Motor neuron (in vitro differentiated cells): ENCODE results near the gene ARHGAP11B. TPM values are rescaled to one million over a fixed set of nuclear protein-coding genes. Genes with fewer than 3 reads are reported as not detected.
A peak's percentile ranks its signal among the peaks of the same experiment; 100 is the strongest.
"Not testable (repeated sequence)": the region's sequence is repeated elsewhere in the genome, so short reads cannot be mapped to it uniquely, and the experiment has no call there.

Source experiments
- ATAC-seq, 8 experiments: fragments of 200-7000 bp; cut with Tn5 transposase; replicated peaks in 6 of 8; 2 replicates each; pipeline ENCODE4 v1.8.0; 2021; ENCODE audit warnings: mild to moderate bottlenecking in 8 of 8, moderate library complexity in 8 of 8
- H3K27ac ChIP-seq, 2 donors: fragments of 250-450 bp; sonication (Bioruptor Pico); 2 replicates each; pipeline ENCODE4 v1.9.0; 2021; ENCODE audit warnings: antibody characterized with exemption in 2 of 2, mild to moderate bottlenecking in 2 of 2, moderate library complexity in 1 of 2
- H3K4me1 ChIP-seq, 2 donors: fragments of 250-450 bp; sonication (Bioruptor Pico); replicated peaks in 1 of 2; 2 replicates each; pipeline ENCODE4 v1.6.1; 2021; ENCODE audit warnings: antibody characterized with exemption in 2 of 2, mild to moderate bottlenecking in 2 of 2, moderate library complexity in 1 of 2
- H3K4me3 ChIP-seq, 5 donors: fragments of 250-450 bp; sonication (Bioruptor Pico); 2 replicates each; pipeline ENCODE4 v1.9.0; 2021; ENCODE audit warnings: antibody characterized with exemption in 5 of 5, mild to moderate bottlenecking in 5 of 5, moderate library complexity in 4 of 5
- WGBS, 10 experiments: fragments of 450-650 bp; shearing (Covaris generic); methylation state at CpG; one replicate each; pipeline ENCODE4 v1.0.0; 2022; 5-methylcytosine and 5-hydroxymethylcytosine counted together
- in situ Hi-C, 9 experiments: fragments of 400-800 bp; cut with MboI; loops; one replicate each; pipeline ENCODE4 v1.15.0; 2021; ENCODE audit warnings: low sequenced_read_pairs in 9 of 9, low pct_unique_long_range_greater_than_20kb in 2 of 9; ENCODE audit not compliant: unreplicated experiment in 9 of 9
- total RNA-seq, 8 experiments: library from RNA; unstranded; fragments of 300-600 nt; gene quantifications; 2 replicates each; pipeline versions ENCODE4 v1.2.3 to v1.2.4, GENCODE V29; 2022

Gene ARHGAP11B

DNA sequence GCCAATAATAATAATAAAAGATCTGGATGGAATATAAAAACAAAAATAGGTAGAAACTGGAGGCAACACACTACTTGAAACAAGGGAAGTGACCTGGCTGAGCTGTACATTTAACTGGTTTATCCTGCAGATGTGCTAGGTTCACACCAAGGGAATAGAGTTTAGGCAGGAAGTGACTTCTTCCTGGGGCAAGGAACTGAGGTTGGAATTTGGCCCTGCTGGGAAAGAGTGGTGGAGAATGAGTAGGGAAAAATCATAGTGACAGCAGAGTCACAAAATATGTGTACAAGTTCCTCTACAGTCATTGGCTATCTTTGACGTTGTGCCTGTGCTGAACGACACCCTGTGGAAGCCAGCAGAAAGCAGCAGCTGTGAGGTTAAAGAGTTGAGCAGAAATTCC is 44.1 kb downstream of the ARHGAP11B start:
- WGBS, 10 experiments = 50 to 100% (median 96%) methylated on average over 1 to 2 of the region's 2 CpGs; no CpG with 5 or more reads in 4 of the 10 experiments
- ATAC-seq = peak in 1 of 8 experiments; percentile 13
- Histone ChIP-seq H3K4me1 (no peaks in the 10 kb centered on the region), H3K27ac (no peak overlapping the region), H3K4me3 (no peak overlapping the region)
- in situ Hi-C loops = loop anchor here in 3 of 9 experiments (25.0 kb wide), 2 partner anchors 92 to 817 kb away; no protein-coding TSS in a partner anchor

DNA sequence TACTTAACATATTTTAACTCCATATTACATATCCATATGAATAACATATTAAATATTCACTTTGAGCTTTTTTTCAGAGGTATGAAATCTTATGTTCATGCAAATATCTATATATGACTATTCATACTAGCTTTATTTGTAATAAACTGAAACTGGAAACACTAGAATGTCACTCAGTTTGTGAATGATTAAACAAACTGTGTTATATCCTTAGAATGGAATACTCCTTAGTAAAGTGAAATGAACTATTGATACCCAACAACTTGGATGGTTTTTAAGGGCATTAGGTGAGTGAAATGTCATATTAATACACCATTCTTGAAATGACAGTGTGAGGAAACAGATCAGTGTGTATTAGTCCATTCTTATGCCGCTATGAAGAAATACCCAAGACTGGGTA is 45.4 kb downstream of the ARHGAP11B start:
- peak in 1 of 8 experiments; percentile 79 for ATAC-seq
- no peak overlapping the region for H3K27ac ChIP-seq
- H3K4me3 ChIP-seq = no peak overlapping the region
- in situ Hi-C loops = loop anchor here in 3 of 9 experiments (25.0 kb wide), 2 partner anchors 91 to 816 kb away; no protein-coding TSS in a partner anchor
- no peaks in the 10 kb centered on the region for H3K4me1 ChIP-seq
- 29 to 100% (median 100%) methylated on average over 1 of the region's 1 CpG; no CpG with 5 or more reads in 4 of the 10 experiments for WGBS, 10 experiments

DNA sequence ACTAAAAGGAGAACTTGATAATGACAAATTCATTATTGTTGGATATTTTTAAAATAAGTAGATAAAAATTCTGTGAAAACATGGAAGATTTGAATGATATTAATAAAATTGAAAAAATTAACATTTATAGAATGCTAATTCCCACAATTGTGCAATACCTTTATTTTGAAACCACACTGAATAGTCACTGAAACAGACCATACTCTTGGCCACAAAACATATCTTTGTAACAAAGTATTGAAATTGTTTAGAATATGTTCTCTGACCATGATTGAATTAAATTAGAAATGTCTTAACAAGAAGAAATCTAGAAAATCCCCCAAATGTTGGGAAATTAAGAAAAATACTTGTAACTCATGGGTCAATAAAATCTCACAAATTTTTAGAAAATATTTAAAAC is 49.2 kb downstream of the ARHGAP11B start:
- in situ Hi-C loops = no loop called here
- no peak for ATAC-seq
- no peak overlapping the region for H3K4me3 ChIP-seq
- no peak overlapping the region for H3K27ac ChIP-seq
- no peaks in the 10 kb centered on the region for H3K4me1 ChIP-seq

DNA sequence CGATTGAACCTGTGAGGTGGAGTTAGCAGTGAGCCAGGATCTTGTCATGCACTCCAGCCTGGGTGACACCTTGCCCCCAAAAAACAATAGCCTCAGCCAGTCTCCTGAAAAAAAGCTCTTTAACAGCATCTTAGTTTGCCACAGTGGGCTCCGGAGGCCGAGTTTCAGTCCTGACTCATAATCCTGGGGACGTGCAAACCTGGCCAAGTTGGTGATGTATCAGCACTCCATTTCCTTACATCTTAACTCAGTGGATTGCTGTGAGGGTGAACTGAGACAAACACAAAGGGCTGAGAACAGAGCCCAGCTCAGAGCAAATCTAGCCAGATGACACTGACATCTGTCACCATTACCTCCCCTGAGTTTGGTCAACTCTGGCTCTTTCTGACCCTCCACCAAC is 50.0 kb downstream of the ARHGAP11B start:
- H3K27ac ChIP-seq, H3K4me1 ChIP-seq, in situ Hi-C loops, ATAC-seq, H3K4me3 ChIP-seq: not testable (repeated sequence)
- 93 to 100% (median 100%) methylated on average over 1 to 4 of the region's 4 CpGs; no CpG with 5 or more reads in 6 of the 10 experiments for WGBS, 10 experiments

- H3K4me3 ChIP-seq, H3K27ac ChIP-seq, H3K4me1 ChIP-seq, in situ Hi-C loops, ATAC-seq: not testable (repeated sequence)
- WGBS, 10 experiments = 50 to 83% (median 58%) methylated on average over 1 to 2 of the region's 3 CpGs; no CpG with 5 or more reads in 4 of the 10 experiments
These were observed 55.1 kb downstream of the ARHGAP11B start for GRCh38 chr15:30680997-30681396.

DNA sequence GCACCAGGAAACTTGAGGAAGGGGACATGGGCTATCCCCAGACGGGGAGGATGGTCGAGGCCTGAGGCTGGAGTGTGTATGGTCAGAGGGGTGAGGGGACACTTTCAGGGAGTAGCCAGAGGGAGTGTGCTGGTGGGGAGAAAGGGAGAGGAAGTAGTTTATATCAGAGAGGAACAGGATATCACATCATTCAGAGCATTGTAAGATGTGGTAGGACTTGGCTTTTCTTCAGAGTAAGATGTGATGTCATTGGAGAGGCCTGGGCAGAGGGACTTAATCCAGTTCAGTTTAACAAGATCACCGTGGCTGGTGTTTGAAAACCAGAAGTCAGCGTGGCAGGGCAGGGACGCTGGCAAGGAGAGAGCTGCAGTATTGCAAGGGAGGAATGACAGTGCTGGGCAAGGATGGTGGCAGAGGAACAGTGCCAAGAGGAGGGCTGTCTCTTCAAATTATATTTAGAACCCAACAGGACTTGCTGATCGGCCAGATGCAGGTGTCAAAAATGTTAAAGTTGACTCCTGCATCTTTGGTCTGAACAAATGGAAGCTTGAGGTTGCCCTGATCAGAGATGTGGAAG is 59.9 kb downstream of the ARHGAP11B start:
- in situ Hi-C loops, H3K4me3 ChIP-seq, ATAC-seq, H3K27ac ChIP-seq, H3K4me1 ChIP-seq: not testable (repeated sequence)
- 80% methylated on average over 1 of the region's 6 CpGs; no CpG with 5 or more reads in 9 of the 10 experiments for WGBS, 10 experiments

DNA sequence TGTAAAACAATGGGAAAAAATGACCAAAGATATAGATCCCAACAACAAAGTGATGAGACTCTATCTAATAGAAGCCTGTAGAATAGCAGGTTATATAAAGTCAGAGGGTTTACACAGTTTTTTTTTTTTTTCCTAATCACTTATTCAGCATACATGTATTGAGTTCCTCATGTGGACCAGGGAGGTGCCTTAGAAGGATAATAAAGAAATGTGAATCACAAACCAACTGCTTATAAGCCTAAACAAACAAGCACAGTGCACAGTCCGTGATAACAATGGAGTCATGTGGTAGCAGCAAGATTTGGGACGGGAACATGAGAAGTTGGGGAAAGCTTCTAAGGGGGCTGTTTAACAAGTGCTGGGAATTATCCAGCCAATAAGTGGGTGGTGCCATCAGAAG is 60.7 kb downstream of the ARHGAP11B start:
- in situ Hi-C loops, H3K4me3 ChIP-seq, H3K27ac ChIP-seq, H3K4me1 ChIP-seq: not testable (repeated sequence)
- WGBS, 10 experiments = no CpG with 5 or more reads among the region's 2 CpGs
- peak in 3 of 8 experiments; percentile 64 to 83 (median 64) for ATAC-seq

Other genes starting within 250 kb of the ARHGAP11B start
- gene CHRFAM7A, start 232.6 kb upstream of the ARHGAP11B start, total RNA-seq = 1 to 10 TPM in 7 of 8 experiments, under 1 TPM in 1; 0.51 to 3.5 (median 1.8) TPM
- gene GOLGA8R, start 211.9 kb upstream of the ARHGAP11B start, total RNA-seq = 1 to 10 TPM in 7 of 8 experiments, under 1 TPM in 1; 0.50 to 3.8 (median 1.8) TPM
- 1 to 10 TPM in 3 of 8 experiments, under 1 TPM in 5; 0.13 to 2.1 (median 0.68) TPM for gene GOLGA8Q, start 74.1 kb upstream of the ARHGAP11B start, total RNA-seq
- under 1 TPM in 7 of 8 experiments, not detected in 1; 0.27 to 0.85 (median 0.54) TPM for gene GOLGA8H, start 22.1 kb upstream of the ARHGAP11B start, total RNA-seq